NCI-H2196 treated with DMSO at 0.1 percent for 48 hours (cell line): Measurements from ENCODE around the gene CD46.
"Not testable (repeated sequence)": the region's sequence is repeated elsewhere in the genome, so short reads cannot be mapped to it uniquely, and the experiment has no call there.

ENCODE experiments used
- DNase-seq: peaks from one replicate; lab custom pipeline; 2025; ENCODE audit not compliant: unreplicated experiment; lab: John Stamatoyannopoulos, UW

CD46 gene

GRCh38 chr1:207751790-207752455 is at the start of gene CD46:
CD46 (plus strand) TSS chr1:207752054; CDS start chr1:207752213, 159 bp downstream.
- DNase-seq: peak; percentile 94

DNA sequence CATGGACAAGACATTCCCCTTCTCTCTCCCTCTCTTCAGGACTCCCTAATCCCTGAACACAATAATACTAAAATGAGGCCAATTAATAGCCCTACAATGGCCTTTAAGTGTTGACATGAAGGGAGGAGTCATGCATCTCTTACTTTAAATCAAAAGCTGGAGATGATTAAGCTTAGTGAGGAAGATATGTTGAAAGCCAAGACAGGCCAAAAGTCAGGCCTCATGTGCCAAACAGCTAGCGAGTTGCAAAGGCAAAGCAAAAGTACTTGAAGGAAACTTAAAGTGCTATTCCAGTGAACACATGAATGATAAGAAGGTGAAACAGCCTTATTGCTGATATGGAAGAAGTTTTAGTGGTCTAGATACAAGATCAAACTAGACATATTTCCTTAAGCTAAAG is 49.5 kb upstream of the CD46 start:
- no peak for DNase-seq

- no peak for DNase-seq
Measured at GRCh38 chr1:207703712-207704111, 48.1 kb upstream of the CD46 start.

- DNase-seq: not testable (repeated sequence)
Measured at GRCh38 chr1:207708004-207708403, 43.9 kb upstream of the CD46 start.

GRCh38 chr1:207711285-207711684 is 40.6 kb upstream of the CD46 start:
- DNase-seq: no peak

- not testable (repeated sequence) for DNase-seq
Measured at GRCh38 chr1:207712701-207713100, 39.2 kb upstream of the CD46 start.

GRCh38 chr1:207713529-207713928 is 38.3 kb upstream of the CD46 start:
- no peak for DNase-seq

DNA sequence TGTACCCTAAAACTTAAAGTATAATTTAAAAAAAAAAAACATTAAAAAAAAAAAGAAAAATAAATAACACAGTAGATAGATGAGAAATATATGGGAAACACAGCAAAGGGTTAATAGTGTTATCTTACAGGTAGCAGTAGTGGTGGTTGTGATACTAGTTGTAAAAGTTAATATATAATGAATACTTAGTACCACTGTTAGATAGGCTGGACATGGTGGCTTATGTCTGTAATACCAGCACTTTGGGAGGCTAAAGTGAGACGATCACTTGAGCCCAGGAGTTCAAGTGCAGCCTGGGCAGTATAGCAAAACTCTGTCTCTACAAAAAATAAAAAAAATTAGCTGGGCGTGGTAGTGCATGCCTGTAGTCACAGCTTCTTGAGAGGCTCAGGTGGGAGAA is 32.6 kb upstream of the CD46 start:
- no peak for DNase-seq

DNA sequence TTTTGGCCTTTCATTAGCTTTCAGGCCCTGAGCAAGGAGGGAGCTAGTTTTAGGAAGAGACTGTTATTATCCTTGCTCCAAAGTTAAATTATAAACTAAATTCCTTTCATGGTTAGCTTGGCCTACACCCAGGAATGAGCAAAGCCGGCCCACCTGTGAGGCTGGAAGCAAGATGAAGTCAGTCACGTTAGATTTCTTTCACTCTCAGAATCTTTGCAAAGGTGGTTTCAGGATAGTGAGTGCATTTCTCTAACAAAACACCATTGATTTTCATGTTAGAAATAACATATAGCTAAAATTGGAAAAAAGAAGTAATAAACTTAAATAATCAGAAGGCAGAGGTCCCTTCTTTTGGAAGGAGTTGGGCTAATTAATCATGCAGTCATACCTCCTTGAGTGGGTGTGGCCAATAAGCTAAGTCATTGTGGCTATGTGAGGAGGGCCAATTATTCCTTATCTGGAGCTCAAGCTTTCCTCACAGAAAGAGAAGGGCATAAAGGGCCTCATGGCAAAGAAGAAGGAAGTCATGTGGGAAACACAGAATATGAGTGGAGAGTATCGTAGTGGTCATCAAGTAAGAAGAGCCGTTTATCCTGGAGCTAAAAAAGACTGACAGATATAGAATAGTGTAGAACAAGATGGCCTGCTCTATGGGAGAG is 23.5 kb upstream of the CD46 start:
- not testable (repeated sequence) for DNase-seq

DNA sequence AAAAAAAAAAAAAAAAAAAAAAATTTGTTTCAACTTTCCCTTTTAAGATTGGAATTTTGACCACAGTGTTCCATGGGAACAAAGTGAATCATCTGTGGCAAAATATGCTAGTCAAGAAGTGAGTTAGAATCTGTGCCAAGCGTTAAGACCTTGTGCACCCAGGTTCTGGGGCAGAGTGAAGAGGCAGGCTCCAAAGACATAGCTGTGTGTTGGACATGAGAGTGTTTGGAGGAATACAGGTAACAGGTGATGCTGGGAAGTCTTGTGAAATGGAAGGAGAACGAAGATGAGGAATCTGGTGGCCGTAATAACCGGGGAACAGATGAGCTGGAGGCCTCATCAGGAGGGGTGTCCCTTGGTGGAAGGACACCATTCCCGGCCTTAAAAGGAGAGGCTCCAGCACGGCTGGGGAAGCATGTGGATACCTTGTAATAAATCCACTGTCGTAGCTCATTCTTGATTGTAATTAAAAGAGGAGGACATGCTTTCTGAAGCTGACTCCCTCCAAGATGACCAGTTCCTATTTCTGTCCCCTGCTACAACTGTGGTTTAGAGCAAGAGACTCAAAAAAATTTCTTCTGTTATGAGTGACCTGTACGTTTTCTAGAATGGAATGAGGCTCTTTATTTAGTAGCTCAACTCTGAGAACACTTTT is 14.2 kb upstream of the CD46 start:
- DNase-seq: not testable (repeated sequence)

DNA sequence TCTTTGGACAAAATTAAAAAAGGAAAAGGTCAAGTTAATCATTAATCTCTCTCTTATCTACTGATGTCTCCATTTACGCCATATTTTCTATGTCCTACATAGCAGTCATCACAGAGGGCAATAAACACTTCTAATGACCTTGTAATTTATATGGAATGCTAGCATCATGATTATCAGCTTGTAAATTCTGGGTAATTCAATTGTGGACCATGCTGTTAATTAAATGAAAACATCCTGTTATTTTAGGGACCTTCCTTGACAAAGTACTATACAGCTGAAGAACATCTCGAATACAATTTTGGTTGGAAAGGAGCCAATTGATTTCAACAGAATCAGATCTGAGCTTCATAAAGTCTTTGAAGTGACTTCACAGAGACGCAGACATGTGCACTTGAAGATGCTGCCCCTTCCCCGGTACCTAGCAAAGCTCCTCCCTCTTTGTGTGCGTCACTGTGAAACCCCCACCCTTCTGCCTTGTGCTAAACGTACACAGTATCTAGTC is 13.6 kb upstream of the CD46 start:
- not testable (repeated sequence) for DNase-seq

DNA sequence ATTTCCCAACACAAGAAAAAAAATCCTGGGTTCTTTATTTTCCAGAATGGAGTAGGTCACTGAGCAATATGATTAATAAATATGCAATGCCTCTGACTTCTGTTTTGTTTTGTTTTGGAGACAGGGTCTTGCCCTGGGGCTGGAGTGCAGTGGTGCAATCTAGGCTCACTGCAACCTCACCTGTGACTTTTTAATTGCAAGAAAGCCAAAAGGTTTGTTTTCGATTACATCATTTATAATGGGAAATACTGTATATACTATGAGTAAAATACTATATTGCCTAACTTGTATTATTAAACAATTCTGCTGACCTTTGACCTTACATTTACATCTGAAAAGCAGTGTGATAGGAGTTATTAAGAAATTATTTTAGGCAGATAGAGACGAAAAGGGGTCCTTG is 11.6 kb upstream of the CD46 start:
- DNase-seq: no peak

DNA sequence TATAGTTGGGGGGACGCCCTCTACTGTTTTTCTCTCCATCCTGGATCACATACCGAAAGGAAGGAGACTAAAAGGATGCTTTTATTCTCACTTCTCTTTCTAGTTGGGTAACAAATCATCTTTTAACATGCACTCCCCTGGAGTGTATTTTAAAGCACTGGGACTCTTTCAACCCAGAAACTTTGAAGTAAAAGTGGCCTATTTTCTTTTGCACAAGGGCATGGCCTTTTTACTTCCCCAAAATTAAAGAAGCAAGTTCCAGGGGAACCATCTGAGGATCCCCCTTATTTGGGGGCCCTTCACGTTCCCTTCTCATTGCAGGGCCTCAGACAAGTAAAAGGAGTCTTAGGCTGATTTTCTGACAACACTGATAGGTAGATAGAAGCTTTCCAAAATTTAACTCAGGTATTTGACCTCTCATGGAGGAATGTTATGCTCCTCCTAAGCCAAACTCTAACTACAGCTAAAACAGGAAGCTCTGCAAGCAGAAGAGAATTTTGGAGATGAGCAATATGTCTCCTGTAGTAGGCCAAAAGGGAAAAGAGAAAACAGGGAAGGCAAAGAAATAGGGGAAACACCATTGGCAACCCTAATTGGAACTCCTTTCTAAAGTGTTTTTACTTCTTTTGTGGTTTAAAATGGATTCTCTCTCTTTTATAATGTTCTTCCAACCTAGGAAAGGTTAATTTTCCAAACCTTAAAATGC is 8.9 kb upstream of the CD46 start:
- no peak for DNase-seq

DNA sequence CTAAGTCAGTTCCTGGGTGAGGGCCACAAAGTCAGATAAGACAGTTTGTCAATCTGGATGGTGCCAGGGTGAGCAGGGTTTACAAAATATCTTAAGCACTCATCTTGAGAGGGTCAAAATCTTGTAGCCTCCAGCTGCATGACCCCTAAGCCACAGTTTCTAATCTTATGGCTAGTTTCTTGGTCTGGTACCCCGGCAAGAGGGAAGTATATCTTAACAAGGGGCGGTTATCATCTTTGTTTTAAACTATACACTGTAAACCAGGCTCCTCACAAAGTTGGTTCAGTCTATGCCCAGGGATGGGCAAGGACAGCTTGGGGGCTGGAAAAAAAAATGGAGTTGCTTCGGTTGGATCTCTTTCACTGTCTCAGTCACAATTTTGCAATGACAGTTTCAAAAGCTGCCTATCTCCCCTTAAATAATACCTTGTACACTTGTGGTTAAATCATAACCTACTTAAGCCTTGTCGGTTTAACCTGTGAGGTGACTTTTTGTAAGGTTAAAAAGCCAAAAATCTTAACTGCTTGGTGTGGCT is 7.8 kb upstream of the CD46 start:
- DNase-seq: no peak

- no peak for DNase-seq
Measured at GRCh38 chr1:207745285-207745684, 6.6 kb upstream of the CD46 start.

- DNase-seq: no peak
Measured at GRCh38 chr1:207745839-207746767, 5.8 kb upstream of the CD46 start.

DNA sequence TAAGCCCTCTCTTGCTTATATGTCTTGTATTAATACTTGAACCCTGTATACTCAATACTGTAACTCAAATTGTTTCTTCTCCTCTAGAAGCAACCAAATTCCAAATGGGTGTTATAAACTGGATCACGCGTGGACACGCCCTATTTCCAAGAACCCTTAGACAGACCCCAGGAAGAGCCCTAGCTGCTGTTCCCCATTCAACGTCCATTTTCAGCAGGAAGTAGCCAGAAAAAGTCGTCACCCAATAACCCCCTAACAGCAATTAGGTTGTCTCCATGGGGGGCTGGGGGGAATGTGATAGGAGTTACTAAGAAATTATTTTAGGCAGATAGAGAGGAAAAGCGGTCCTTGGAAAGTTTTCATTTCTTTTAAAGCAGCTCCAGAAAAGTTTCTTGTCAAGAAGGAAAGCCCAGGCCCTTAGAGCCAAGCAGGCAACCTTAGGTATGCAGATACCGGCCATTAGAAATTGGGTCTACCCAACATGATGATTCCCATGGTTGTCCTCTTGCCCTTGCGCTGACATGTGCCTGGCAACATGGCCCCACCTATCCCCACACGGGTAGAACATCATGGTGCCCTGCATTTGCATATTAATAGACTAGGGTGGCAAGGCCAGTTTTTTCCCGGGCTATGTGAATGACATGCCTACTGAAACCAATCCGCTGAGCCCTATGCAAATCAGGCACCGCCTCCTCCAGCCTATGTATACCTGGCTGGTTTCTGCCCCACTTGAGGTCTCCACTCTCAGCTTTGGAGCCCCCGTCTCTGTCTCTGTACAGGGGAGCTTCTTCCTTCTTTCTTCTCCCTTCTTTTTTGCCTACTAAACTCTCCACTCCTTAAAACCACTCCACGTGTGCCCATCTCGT is 4.0 kb upstream of the CD46 start:
- DNase-seq: peak; percentile 67

- peak; percentile 93 for DNase-seq
Measured at GRCh38 chr1:207748737-207749528, 2.9 kb upstream of the CD46 start.
